Inflammatory macrophage treated with lipopolysaccharide for 1 hour (primary cell): ENCODE measurements around the gene B4GALT6.

Source experiments
- DNase-seq, 2 donors: peaks; one replicate each; pipeline ENCODE4 v3.0.0-alpha.2; 2020 to 2022

The B4GALT6 gene

GRCh38 chr18:31630549-31630948 is 53.8 kb downstream of the B4GALT6 start:
- no peak for DNase-seq

GRCh38 chr18:31626409-31626808 is 58.0 kb downstream of the B4GALT6 start:
- no peak for DNase-seq

GRCh38 chr18:31624892-31625640 is 59.3 kb downstream of the B4GALT6 start:
- peak in 1 of 2 donors; percentile 7 for DNase-seq

- DNase-seq: no peak
Observed at GRCh38 chr18:31619291-31619690, 65.1 kb downstream of the B4GALT6 start.

- peak in 1 of 2 donors; percentile 5 for DNase-seq
Observed at GRCh38 chr18:31618801-31619200, 65.6 kb downstream of the B4GALT6 start.

- no peak for DNase-seq
Observed at GRCh38 chr18:31617031-31617717, 67.2 kb downstream of the B4GALT6 start.

- no peak for DNase-seq
Observed at GRCh38 chr18:31616586-31616985, 67.8 kb downstream of the B4GALT6 start.

- DNase-seq: no peak
Observed at GRCh38 chr18:31614044-31614443, 70.3 kb downstream of the B4GALT6 start.

- DNase-seq: no peak
Observed at GRCh38 chr18:31612124-31612523, 72.3 kb downstream of the B4GALT6 start.

GRCh38 chr18:31611511-31611910 is 72.9 kb downstream of the B4GALT6 start:
- DNase-seq: no peak

- DNase-seq: no peak
Observed at GRCh38 chr18:31610286-31611205, 73.8 kb downstream of the B4GALT6 start.

GRCh38 chr18:31609886-31610285 is 74.5 kb downstream of the B4GALT6 start:
- no peak for DNase-seq

GRCh38 chr18:31607384-31607783 is 77.0 kb downstream of the B4GALT6 start:
- DNase-seq: no peak

- DNase-seq: no peak
Observed at GRCh38 chr18:31606265-31606664, 78.1 kb downstream of the B4GALT6 start.

GRCh38 chr18:31603315-31603714 is 81.1 kb downstream of the B4GALT6 start:
- DNase-seq: peak; percentile 6 to 64

GRCh38 chr18:31598021-31598805 is 86.2 kb downstream of the B4GALT6 start:
- DNase-seq: no peak

- no peak for DNase-seq
Observed at GRCh38 chr18:31596081-31596872, 88.1 kb downstream of the B4GALT6 start.

- DNase-seq: no peak
Observed at GRCh38 chr18:31595121-31595771, 89.1 kb downstream of the B4GALT6 start.

GRCh38 chr18:31592506-31593157 is 91.7 kb downstream of the B4GALT6 start:
- DNase-seq: no peak

- no peak for DNase-seq
Observed at GRCh38 chr18:31591628-31592027, 92.8 kb downstream of the B4GALT6 start, which contains the start of gene TTR. Gene TTR (plus strand): TSS chr18:31591877. CDS start chr18:31591903, 26 bp downstream.
